Vagina (tissue), 2 donors: ENCODE data around the gene SCYL2.

Experiments used
- POLR2A ChIP-seq, 2 donors: fragments of 450-650 bp; IDR thresholded peaks; one replicate each; pipeline ENCODE4 v1.6.1; 2017; ENCODE audit warnings: antibody characterized with exemption in 2 of 2, mild to moderate bottlenecking in 2 of 2, moderate library complexity in 2 of 2
- TF ChIP-seq, protein P1 (sequence below), 3 experiments: fragments of 450-650 bp in 2 of 3; fragments of 200-600 bp in 1 of 3; sonication (generic) in 1 of 3; IDR thresholded peaks; one replicate each; pipeline ENCODE4 v1.5.1; 2017 to 2019; ENCODE audit warnings: antibody characterized with exemption in 3 of 3, mild to moderate bottlenecking in 2 of 3, moderate library complexity in 2 of 3

DNA sequence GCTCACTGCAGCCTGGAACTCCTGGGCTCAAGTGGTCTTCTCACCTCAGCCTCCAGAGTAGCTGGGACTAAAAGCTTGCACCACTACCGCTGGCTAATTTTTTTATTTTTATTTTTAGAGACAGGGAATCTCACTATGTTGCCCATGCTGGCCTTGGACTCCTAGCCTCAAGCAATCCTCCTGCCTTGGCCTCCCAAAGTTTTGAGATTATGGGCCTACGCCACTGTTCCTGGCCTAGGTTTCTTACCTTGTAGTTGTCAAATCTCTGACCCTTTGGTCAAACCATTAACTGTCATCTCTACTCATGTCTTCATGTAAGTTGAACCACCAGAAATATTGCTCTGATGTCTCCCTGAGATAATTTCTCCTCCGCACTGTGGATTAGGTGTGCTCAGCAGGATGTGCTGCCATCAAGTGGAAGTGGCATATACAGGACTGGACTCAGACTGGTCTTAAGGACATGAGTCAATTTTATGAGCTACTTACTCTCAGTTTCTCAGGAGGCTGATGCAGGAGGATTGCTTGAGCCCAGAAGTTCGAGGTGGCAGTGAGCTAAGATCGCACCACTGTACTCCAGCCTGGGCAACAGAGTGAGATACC lies 37.8 kb upstream of the SCYL2 start:
- TF ChIP-seq, protein P1, sequence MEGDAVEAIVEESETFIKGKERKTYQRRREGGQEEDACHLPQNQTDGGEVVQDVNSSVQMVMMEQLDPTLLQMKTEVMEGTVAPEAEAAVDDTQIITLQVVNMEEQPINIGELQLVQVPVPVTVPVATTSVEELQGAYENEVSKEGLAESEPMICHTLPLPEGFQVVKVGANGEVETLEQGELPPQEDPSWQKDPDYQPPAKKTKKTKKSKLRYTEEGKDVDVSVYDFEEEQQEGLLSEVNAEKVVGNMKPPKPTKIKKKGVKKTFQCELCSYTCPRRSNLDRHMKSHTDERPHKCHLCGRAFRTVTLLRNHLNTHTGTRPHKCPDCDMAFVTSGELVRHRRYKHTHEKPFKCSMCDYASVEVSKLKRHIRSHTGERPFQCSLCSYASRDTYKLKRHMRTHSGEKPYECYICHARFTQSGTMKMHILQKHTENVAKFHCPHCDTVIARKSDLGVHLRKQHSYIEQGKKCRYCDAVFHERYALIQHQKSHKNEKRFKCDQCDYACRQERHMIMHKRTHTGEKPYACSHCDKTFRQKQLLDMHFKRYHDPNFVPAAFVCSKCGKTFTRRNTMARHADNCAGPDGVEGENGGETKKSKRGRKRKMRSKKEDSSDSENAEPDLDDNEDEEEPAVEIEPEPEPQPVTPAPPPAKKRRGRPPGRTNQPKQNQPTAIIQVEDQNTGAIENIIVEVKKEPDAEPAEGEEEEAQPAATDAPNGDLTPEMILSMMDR (IDR thresholded peaks at IDR 0.05): no peak
- TF ChIP-seq POLR2A (IDR thresholded peaks at IDR 0.05): no peak
